Fibroblast of villous mesenchyme (primary cell): Measurements from ENCODE around the gene RAB6B. TPM values are rescaled to one million over a fixed set of nuclear protein-coding genes. Genes with fewer than 3 reads are reported as not detected.

Experiments
- DNase-seq: peaks from one replicate; pipeline ENCODE4 v3.0.0-alpha.2; 2010; ENCODE audit warnings: low read depth
- H3K4me3 ChIP-seq: 2 replicates; pipeline ENCODE4 v1.5.1; 2011; ENCODE audit warnings: low read depth, mild to moderate bottlenecking, low read length
- CTCF ChIP-seq: IDR thresholded peaks from 2 replicates; pipeline ENCODE4 v1.5.1; 2012; ENCODE audit warnings: low read depth, mild to moderate bottlenecking, low read length; ENCODE audit not compliant: insufficient read depth
- total RNA-seq: library from RNA; depleted of rRNA; stranded (reverse); fragments of >200 nt; gene quantifications from 2 replicates; pipeline ENCODE4 v1.2.3, GENCODE V29; 2012

The RAB6B gene
- total RNA-seq, 1 donor: 0.86 TPM

- H3K4me3 ChIP-seq: no peak overlapping the region
- peak; percentile 3 for DNase-seq
- TF ChIP-seq CTCF: no peak
These were observed 39.9 kb downstream of the RAB6B start for GRCh38 chr3:133855772-133856171.

GRCh38 chr3:133855002-133855370 lies 40.7 kb downstream of the RAB6B start:
- DNase-seq: no peak
- no peak overlapping the region for H3K4me3 ChIP-seq
- no peak for TF ChIP-seq CTCF

- DNase-seq: no peak
- TF ChIP-seq CTCF: no peak
- no peak overlapping the region for H3K4me3 ChIP-seq
These were observed 41.2 kb downstream of the RAB6B start for GRCh38 chr3:133854264-133855001.

- no peak for DNase-seq
These were observed 41.8 kb downstream of the RAB6B start for GRCh38 chr3:133853925-133854227.

GRCh38 chr3:133853063-133853924 lies 42.4 kb downstream of the RAB6B start:
- no peak overlapping the region for H3K4me3 ChIP-seq
- TF ChIP-seq CTCF: no peak
- no peak for DNase-seq

More at GRCh38 chr3:133853925-133854227, 41.8 kb downstream of the RAB6B start:
- H3K4me3 ChIP-seq: no peak overlapping the region
- no peak for TF ChIP-seq CTCF

DNA sequence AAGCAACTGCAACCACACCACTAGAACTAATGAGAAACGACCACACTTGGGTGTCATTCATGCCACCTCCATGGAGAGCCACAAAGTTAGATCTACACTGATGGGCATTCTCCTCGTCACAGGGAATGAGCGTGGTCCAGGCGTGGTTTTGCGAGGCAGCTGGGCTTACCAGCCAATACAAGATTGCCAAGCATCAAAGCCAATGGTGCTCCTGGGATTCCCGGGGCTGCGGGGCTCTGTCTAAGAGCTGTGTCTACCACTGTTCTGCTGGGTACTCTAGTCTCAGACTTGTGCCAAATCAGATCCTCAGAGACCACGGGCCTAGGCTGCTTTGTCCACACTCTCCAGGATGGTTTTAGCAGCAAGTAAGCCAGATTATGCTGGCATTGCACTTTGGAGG lies 43.8 kb downstream of the RAB6B start:
- no peak overlapping the region for H3K4me3 ChIP-seq
- DNase-seq: no peak
- no peak for TF ChIP-seq CTCF
